Keratinocyte (primary cell): ENCODE results near the gene NEFH. TPM values are rescaled to one million over a fixed set of nuclear protein-coding genes. Genes with fewer than 3 reads are reported as not detected.

ENCODE experiments used
- DNase-seq: peaks from one replicate; pipeline ENCODE4 v3.0.0-alpha.2; 2011; ENCODE audit warnings: low read depth, missing footprints, low spot score
- FAIRE-seq: peaks from 2 replicates; lab custom pipeline; 2011; peaks lifted over from hg19 to GRCh38; lab: Jason Lieb, UNC
- H2AFZ ChIP-seq: 2 replicates; pipeline ENCODE4 v1.6.0; 2012; ENCODE audit warnings: low read length, control low read depth, inconsistent platforms; ENCODE audit not compliant: control insufficient read depth
- H3K27ac ChIP-seq: 2 replicates; pipeline ENCODE4 v1.5.1; 2011; ENCODE audit warnings: low read length; ENCODE audit not compliant: control insufficient read depth, insufficient read depth
- H3K27me3 ChIP-seq: 3 replicates; pipeline ENCODE4 v1.6.0; 2011; ENCODE audit warnings: low read length; ENCODE audit not compliant: control insufficient read depth, insufficient read depth; ENCODE audit errors: extremely low read depth
- H3K36me3 ChIP-seq, 2 experiments: 2 replicates in 1 of 2; 3 replicates in 1 of 2; pipeline ENCODE4 v1.5.1; 2011; ENCODE audit warnings: low read length in 2 of 2, mild to moderate bottlenecking in 1 of 2; ENCODE audit not compliant: control insufficient read depth in 2 of 2, insufficient read depth in 2 of 2; ENCODE audit errors: extremely low read depth in 1 of 2
- H3K4me1 ChIP-seq: 3 replicates; pipeline ENCODE4 v1.5.1; 2011; ENCODE audit warnings: low read length; ENCODE audit not compliant: control insufficient read depth, insufficient read depth; ENCODE audit errors: extremely low read depth
- H3K4me2 ChIP-seq: 3 replicates; pipeline ENCODE4 v1.6.0; 2011; ENCODE audit warnings: low read depth, low read length; ENCODE audit not compliant: control insufficient read depth, insufficient read depth; ENCODE audit errors: extremely low read depth
- H3K4me3 ChIP-seq, 3 experiments: fragments of 200-600 bp in 1 of 3; sonication (generic) in 1 of 3; 2 replicates in 2 of 3; 3 replicates in 1 of 3; pipeline ENCODE4 v1.5.1; 2011 to 2016; ENCODE audit warnings: low read length in 3 of 3, mild to moderate bottlenecking in 3 of 3, control low read depth in 2 of 3, inconsistent platforms in 1 of 3, low read depth in 1 of 3, mixed read lengths in 1 of 3, mixed run types in 1 of 3, moderate library complexity in 1 of 3; ENCODE audit not compliant: control insufficient read depth in 2 of 3, insufficient read depth in 2 of 3; ENCODE audit errors: extremely low read depth in 1 of 3
- H3K79me2 ChIP-seq: 2 replicates; pipeline ENCODE4 v1.6.0; 2012; ENCODE audit warnings: low read length; ENCODE audit not compliant: control insufficient read depth, insufficient read depth
- H3K9ac ChIP-seq: 3 replicates; pipeline ENCODE4 v1.6.0; 2011; ENCODE audit warnings: low read length; ENCODE audit not compliant: control insufficient read depth, insufficient read depth; ENCODE audit errors: extremely low read depth
- H3K9me1 ChIP-seq: 3 replicates; pipeline ENCODE4 v1.6.0; 2011; ENCODE audit warnings: low read length; ENCODE audit not compliant: control insufficient read depth, insufficient read depth; ENCODE audit errors: extremely low read depth
- H3K9me3 ChIP-seq: 2 replicates; pipeline ENCODE4 v1.5.1; 2012; ENCODE audit warnings: low read depth, low read length; ENCODE audit not compliant: control insufficient read depth
- H4K20me1 ChIP-seq: 3 replicates; pipeline ENCODE4 v1.6.0; 2011; ENCODE audit warnings: low read length; ENCODE audit not compliant: control insufficient read depth, insufficient read depth; ENCODE audit errors: extremely low read depth
- CTCF ChIP-seq, 3 experiments: IDR thresholded peaks in 1 of 3; conservative IDR thresholded peaks in 1 of 3; optimal IDR thresholded peaks in 1 of 3; 2 replicates in 2 of 3; 3 replicates in 1 of 3; pipeline versions ENCODE3 to v1.5.1; 2011; ENCODE audit warnings: low read length in 3 of 3, mild to moderate bottlenecking in 3 of 3, moderate library complexity in 2 of 3, control low read depth in 1 of 3, inconsistent platforms in 1 of 3; ENCODE audit not compliant: insufficient read depth in 2 of 3; ENCODE audit errors: extremely low read depth in 1 of 3
- EZH2 ChIP-seq: IDR thresholded peaks from one replicate; pipeline ENCODE4 v1.6.1; 2012; ENCODE audit warnings: inconsistent platforms, mild to moderate bottlenecking, low read length, moderate library complexity
- dilution Hi-C: fragments of 300-500 bp; cut with MboI; formaldehyde crosslinking; loops from one replicate; pipeline ENCODE4 v1.7.0; 2020; ENCODE audit warnings: low sequenced_read_pairs; ENCODE audit not compliant: extremely low pct_ligation_motif_present
- polyA plus RNA-seq, 5 experiments: library from polyadenylated mRNA; depleted of rRNA in 3 of 5; stranded (reverse) in 3 of 5; stranded (forward) in 1 of 5; unstranded in 1 of 5; fragments of >200 nt; gene quantifications; 1 replicate in 1 of 5; 2 replicates in 3 of 5; 3 replicates in 1 of 5; pipeline versions ENCODE4 v1.2.1 to v1.2.3, GENCODE V29; 2011 to 2012; ENCODE audit warnings: missing spikeins in 2 of 5, low read depth in 1 of 5, low replicate concordance in 1 of 5

Gene NEFH
- polyA plus RNA-seq, 1 donor (not counting 4 experiments of a cell fraction or from before 2014, with no cell fraction given): 0.07 TPM

- Histone ChIP-seq H3K9me1 (no peaks in the 10 kb centered on the region), H3K79me2 (no peaks in the 10 kb centered on the region), H3K4me1 (no peaks in the 10 kb centered on the region), H3K4me2 (no peak overlapping the region), H3K9ac (no peak overlapping the region), H3K27ac (no peak overlapping the region), H3K4me3 (no peak overlapping the region), H3K36me3 (no peaks in the 10 kb centered on the region), H3K27me3 (no peaks in the 10 kb centered on the region), H2AFZ (no peak overlapping the region), H3K9me3 (no peaks in the 10 kb centered on the region), H4K20me1 (no peaks in the 10 kb centered on the region)
- FAIRE-seq (no peak), DNase-seq (no peak)
- TF ChIP-seq CTCF (optimal IDR thresholded peaks at IDR 0.05 in 1 of 3, IDR thresholded peaks at IDR 0.05 in 1 of 3, conservative IDR thresholded peaks at IDR 0.05 in 1 of 3; ENCODE audit: extremely low read depth in 1 of 3, insufficient read depth in 2 of 3, low read length in 3 of 3) (no peak), EZH2 (no peak)
- dilution Hi-C loops: no loop called here
Observed at GRCh38 chr22:29442976-29443375, 37.0 kb upstream of the NEFH start.

- Histone ChIP-seq H3K4me1 (no peaks in the 10 kb centered on the region), H3K79me2 (no peaks in the 10 kb centered on the region), H3K27ac (no peak overlapping the region), H3K36me3 (no peaks in the 10 kb centered on the region), H2AFZ (no peak overlapping the region), H3K9me1 (no peaks in the 10 kb centered on the region), H3K4me2 (no peak overlapping the region), H3K9ac (no peak overlapping the region), H3K9me3 (no peaks in the 10 kb centered on the region), H3K4me3 (no peak overlapping the region), H3K27me3 (no peaks in the 10 kb centered on the region), H4K20me1 (no peaks in the 10 kb centered on the region)
- no peak for FAIRE-seq
- TF ChIP-seq EZH2: no peak
- TF ChIP-seq CTCF (optimal IDR thresholded peaks at IDR 0.05 in 1 of 3, IDR thresholded peaks at IDR 0.05 in 1 of 3, conservative IDR thresholded peaks at IDR 0.05 in 1 of 3; ENCODE audit: extremely low read depth in 1 of 3, insufficient read depth in 2 of 3, low read length in 3 of 3): no peak
- dilution Hi-C loops: no loop called here
- no peak for DNase-seq
Observed at GRCh38 chr22:29443452-29443851, 36.6 kb upstream of the NEFH start.
